Rectal smooth muscle tissue (tissue), 1 donor: ENCODE measurements around the gene DISC1.

Source experiments
- H3K27ac ChIP-seq: one replicate; pipeline ENCODE4 v1.7.0; 2013; ENCODE audit warnings: low read depth, low read length, inconsistent platforms
- H3K27me3 ChIP-seq: one replicate; pipeline ENCODE4 v1.7.0; 2013; ENCODE audit warnings: low read length; ENCODE audit not compliant: control insufficient read depth, insufficient read depth
- H3K36me3 ChIP-seq: one replicate; pipeline ENCODE4 v1.7.0; 2013; ENCODE audit warnings: low read length; ENCODE audit not compliant: control insufficient read depth, insufficient read depth
- H3K4me1 ChIP-seq: one replicate; pipeline ENCODE4 v1.7.0; 2013; ENCODE audit warnings: low read length; ENCODE audit not compliant: control insufficient read depth, insufficient read depth
- H3K4me3 ChIP-seq: one replicate; pipeline ENCODE4 v1.7.0; 2013; ENCODE audit warnings: low read length
- H3K9ac ChIP-seq: one replicate; pipeline ENCODE4 v1.7.0; 2013; ENCODE audit warnings: low read length

The DISC1 gene

DNA sequence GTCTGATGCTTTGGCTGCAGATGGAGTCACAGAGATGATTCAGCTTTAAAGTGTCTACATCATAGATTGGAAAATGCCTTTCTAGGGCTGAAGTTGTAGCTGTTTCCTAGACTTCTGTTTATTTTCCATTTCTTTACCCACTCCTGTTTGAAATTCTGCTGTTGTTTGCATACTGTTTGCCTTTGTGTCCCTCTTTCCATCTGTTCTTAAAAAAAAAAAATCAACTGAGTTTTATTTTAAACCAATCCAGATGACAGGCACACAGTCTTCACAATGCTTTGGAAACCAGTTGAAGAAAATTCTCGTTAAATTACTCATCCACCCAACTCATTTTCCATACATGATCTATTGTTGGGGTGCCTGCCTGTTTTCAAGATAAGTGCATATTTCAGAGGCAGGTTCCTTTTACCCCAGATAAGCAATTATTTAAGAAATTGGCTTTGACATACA is 245.9 kb downstream of the DISC1 start:
- Histone ChIP-seq H3K4me3 (no peak overlapping the region), H3K27me3 (no peaks in the 10 kb centered on the region), H3K27ac (no peak overlapping the region), H3K4me1 (no peaks in the 10 kb centered on the region), H3K36me3 (no peaks in the 10 kb centered on the region), H3K9ac (no peak overlapping the region)

DNA sequence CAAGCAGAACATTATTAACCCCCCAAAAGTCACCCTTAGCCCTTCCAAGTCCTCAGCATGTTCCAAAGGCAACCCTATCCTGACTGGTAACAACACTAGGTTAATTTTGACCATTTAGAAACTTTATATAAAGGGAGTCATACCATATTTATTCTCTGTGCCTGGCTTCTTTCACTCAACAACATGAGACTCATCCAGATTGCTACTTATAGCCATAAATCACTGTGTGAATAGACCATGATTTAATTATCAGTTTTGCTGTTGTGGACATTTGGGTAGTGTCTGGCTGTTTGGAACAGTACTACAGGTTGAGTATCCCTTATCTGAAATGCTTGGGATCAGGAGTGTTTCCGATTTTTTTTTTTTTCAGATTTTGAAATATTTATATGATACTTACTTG is 252.1 kb downstream of the DISC1 start:
- H3K4me1 ChIP-seq: no peaks in the 10 kb centered on the region
- no peaks in the 10 kb centered on the region for H3K27me3 ChIP-seq
- no peak overlapping the region for H3K27ac ChIP-seq
- H3K4me3 ChIP-seq: no peak overlapping the region
- no peak overlapping the region for H3K9ac ChIP-seq
- no peaks in the 10 kb centered on the region for H3K36me3 ChIP-seq

DNA sequence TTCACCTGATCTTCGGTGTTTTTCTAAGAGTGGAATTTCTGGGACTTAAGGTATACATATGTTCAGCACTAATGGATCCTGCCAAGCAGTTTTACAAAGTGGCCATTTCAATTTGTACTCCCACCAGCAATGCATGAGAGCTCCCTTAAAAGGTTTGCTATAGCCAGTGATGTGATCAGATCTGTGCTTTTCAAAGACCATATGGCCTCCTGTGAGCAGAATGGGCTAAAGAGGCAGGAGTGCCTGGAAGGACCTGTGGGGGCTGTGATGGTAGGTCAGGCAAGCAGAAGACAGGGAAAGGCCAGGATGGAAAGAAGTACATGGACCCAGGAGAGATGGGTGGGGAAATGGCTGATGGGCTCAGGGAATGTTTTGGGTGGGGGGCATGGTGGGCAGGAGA is 252.7 kb downstream of the DISC1 start:
- Histone ChIP-seq H3K27me3 (no peaks in the 10 kb centered on the region), H3K27ac (no peak overlapping the region), H3K4me1 (no peaks in the 10 kb centered on the region), H3K4me3 (no peak overlapping the region), H3K36me3 (no peaks in the 10 kb centered on the region), H3K9ac (no peak overlapping the region)

DNA sequence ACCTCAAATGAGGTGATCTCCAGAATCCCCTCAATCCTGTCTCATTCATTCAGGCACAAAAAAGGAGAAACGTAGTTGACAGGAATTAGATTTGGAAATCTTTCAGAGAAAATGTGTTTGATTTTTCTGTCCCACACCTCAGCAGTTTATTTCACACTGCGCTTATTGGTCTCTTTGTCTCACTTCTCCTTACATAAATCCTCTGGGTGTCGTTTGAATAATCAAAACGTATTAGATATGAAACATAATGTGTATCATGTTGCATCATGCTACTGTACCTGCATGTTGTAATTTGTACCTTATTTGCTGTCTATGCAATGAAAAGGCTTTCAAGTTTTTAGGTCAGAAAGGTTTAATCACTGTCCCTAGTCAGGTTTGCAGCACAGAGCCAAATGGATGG is 255.7 kb downstream of the DISC1 start:
- Histone ChIP-seq H3K9ac (no peak overlapping the region), H3K36me3 (no peaks in the 10 kb centered on the region), H3K27me3 (no peaks in the 10 kb centered on the region), H3K4me3 (no peak overlapping the region), H3K27ac (no peak overlapping the region), H3K4me1 (no peaks in the 10 kb centered on the region)

DNA sequence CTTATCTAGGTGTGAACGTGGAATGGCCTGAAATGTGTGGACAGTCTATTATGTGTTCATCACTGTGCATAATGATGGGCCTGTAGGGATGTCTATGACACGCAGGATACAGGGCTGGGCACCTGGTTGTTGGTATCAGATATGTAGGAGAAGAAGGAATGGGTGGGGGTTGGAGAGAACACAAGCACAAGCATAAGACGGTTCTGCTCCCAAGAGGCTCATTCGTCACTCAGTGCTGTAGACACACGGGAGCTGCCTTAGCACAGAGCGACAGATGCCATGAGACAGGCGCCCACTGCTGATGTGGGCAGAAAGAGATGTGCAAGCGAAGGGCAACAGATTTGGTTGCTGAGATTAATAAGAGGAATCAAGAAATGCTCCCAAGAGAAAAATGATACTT is 256.2 kb downstream of the DISC1 start:
- Histone ChIP-seq H3K36me3 (no peaks in the 10 kb centered on the region), H3K9ac (no peak overlapping the region), H3K4me3 (no peak overlapping the region), H3K27ac (no peak overlapping the region), H3K4me1 (no peaks in the 10 kb centered on the region), H3K27me3 (no peaks in the 10 kb centered on the region)

DNA sequence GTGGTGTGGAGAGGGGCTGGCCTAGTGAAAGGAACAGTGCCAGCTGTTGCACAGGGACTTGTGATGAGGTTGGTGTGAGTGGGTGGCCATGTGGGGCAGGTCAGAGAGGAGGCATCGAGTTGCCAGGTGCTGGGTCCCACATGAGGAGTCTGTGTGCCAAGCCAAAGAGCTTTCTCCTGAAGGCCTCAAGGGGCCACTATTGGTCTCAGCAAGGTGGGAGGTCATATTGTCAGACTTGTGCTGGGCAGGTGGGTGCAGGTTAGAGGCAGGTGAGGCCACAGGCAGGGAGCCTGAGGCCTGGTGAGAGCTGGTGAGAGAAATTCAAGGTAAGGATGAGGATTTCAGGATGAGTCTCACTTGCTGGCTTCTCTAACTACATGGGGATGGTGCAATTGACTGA is 256.8 kb downstream of the DISC1 start:
- Histone ChIP-seq H3K4me3 (no peak overlapping the region), H3K27ac (no peak overlapping the region), H3K27me3 (no peaks in the 10 kb centered on the region), H3K36me3 (no peaks in the 10 kb centered on the region), H3K4me1 (no peaks in the 10 kb centered on the region), H3K9ac (no peak overlapping the region)

DNA sequence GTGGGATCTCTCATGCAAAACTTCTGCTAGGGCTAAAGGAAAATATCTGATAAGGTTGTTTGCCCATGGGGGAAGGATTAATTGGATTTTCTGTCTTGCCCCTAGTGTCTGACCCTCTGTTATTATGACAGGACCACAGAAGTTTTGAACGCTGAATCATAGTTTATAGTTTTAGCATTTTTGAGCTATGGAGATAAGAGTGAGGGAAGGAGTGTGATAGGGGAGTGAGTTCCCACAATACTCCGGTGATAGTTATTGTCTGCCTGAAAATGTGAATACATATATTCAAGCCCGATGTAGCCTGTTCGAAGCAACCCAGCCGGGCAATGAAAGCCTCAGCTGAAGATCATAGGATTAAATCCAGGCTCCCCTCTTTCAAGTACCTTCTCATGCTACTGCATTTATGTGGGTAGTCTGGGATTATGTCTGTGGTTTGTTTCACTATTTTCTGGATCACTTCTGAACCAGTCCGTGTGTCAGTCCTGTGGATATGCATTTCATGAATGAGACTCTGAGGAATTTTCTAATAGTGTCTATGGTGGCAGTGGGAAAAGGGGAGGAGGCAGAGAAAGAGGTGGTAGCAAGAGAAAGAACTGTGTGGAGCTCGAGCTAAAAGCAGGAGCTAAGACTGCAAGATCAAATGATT is 258.7 kb downstream of the DISC1 start:
- Histone ChIP-seq H3K9ac (no peak overlapping the region), H3K27me3 (no peaks in the 10 kb centered on the region), H3K4me3 (no peak overlapping the region), H3K36me3 (no peaks in the 10 kb centered on the region), H3K27ac (no peak overlapping the region), H3K4me1 (no peaks in the 10 kb centered on the region)

DNA sequence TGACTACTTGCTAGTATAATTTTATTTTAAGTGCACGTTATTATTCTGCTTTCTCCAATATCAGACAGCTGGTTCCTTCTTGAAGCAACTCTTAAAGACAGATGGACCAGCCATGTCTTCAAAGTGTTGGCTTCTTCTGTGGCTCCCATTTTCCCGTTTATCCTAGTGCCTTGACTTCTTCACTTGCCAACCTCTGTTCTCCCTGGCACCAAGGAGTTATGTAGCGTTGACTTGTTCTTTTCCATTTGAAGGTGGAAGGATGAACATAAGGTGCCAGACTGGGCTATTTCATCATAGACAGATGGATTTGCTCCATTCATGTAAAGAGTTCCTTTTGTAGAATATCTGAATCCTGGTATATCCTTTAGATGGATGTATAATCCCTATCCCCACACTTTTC is 260.6 kb downstream of the DISC1 start:
- Histone ChIP-seq H3K4me3 (no peak overlapping the region), H3K4me1 (no peaks in the 10 kb centered on the region), H3K27ac (no peak overlapping the region)

DNA sequence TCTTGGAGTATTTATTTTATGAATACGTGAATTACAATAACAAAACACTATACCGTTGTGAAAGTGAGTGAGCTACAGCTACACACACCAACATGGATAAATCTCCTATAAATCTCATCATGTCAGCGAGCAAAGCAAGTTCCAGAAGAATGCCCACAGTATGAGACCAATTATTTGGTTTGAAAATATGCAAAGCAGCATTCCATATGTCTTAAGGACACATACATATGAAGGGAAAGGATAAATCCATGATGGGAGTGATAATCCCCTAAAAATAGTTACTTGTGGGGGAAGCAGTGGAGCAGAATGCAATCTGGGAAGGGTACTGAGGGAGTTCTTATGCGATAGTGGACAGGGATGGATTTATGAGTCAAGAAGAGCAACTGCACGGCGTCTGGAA is 261.3 kb downstream of the DISC1 start:
- H3K4me3 ChIP-seq: no peak overlapping the region
- H3K9ac ChIP-seq: no peak overlapping the region
- H3K27ac ChIP-seq: no peak overlapping the region
- H3K4me1 ChIP-seq: no peaks in the 10 kb centered on the region
- H3K36me3 ChIP-seq: no peaks in the 10 kb centered on the region
- H3K27me3 ChIP-seq: no peaks in the 10 kb centered on the region

More for the DNA sequence above, 260.6 kb downstream of the DISC1 start:
- Histone ChIP-seq H3K27me3 (no peaks in the 10 kb centered on the region), H3K9ac (no peak overlapping the region), H3K36me3 (no peaks in the 10 kb centered on the region)

DNA sequence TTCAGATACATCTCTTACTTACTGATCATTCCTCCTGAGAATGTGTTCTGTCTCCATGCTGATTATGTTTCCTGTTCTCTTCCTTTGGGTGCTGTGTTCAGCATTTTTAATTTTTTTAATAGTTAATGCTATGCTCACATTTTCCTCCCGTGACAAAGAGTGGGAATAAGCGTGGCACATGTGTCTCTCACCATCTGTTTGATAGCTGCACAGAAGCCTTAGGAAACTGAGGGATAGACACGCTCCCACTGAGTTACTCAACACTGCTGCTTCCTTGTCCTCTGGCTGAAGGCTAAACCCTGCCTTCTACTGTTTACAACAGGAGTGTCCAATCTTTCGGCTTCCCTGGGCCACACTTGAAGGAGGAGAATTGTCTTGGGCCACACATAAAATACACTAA is 264.2 kb downstream of the DISC1 start:
- no peak overlapping the region for H3K4me3 ChIP-seq
- no peak overlapping the region for H3K9ac ChIP-seq
- no peaks in the 10 kb centered on the region for H3K4me1 ChIP-seq
- no peak overlapping the region for H3K27ac ChIP-seq
- H3K27me3 ChIP-seq: no peaks in the 10 kb centered on the region
- no peaks in the 10 kb centered on the region for H3K36me3 ChIP-seq

DNA sequence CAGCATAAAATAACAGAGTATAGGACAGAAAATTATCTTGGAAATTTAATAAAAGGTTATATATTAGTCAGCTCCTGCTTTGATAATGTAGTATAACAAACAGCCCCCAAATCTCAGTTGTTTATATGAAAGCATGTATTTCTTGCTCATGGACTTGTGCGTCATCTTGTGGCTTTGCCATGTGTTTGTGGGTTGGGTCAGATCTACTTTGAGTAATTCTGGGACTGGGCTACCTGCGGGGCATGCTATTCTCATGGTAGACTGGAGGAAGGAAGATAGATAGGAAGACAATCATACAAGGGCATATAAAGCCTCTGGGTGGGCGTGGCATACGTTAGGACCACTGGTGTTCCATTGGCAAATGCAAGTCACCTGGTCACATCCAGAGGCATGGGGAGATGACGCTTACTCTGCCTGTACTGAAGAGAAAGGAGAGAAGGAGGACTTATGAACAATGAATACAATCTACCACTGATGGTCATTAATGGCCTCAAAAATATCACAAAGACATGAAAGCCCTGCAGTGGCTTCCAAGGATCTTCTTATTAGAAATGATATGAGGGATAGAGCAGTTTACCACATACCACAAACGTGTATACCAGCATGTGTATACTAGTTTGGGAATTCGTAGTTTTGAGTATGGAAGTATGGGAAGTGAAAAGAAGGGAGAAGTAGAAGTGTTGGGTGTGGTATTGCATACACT is 267.0 kb downstream of the DISC1 start:
- H3K4me3 ChIP-seq: no peak overlapping the region
- no peaks in the 10 kb centered on the region for H3K27me3 ChIP-seq
- H3K4me1 ChIP-seq: no peaks in the 10 kb centered on the region
- H3K36me3 ChIP-seq: no peaks in the 10 kb centered on the region
- no peak overlapping the region for H3K27ac ChIP-seq
- no peak overlapping the region for H3K9ac ChIP-seq

DNA sequence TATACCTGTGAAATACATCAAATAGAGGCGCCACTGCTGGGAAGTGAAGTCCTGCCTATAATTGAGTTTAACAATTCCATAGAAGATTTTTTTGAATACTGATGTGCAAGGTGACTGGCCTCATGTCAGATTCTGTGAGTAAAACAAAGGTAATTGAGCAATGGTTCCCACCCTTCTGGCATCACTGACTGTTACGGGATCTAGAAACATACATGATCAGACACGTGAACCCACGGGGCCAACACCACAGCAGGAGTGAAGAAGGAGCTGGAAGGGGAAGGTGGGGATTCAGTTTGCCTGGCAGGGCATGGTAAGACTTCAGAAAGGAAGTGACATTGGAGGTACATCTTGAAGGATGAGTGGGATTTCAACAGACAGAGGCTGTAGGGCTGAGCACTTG is 270.2 kb downstream of the DISC1 start:
- Histone ChIP-seq H3K4me1 (no peaks in the 10 kb centered on the region), H3K27me3 (no peaks in the 10 kb centered on the region), H3K9ac (no peak overlapping the region), H3K4me3 (no peak overlapping the region), H3K36me3 (no peaks in the 10 kb centered on the region), H3K27ac (no peak overlapping the region)

DNA sequence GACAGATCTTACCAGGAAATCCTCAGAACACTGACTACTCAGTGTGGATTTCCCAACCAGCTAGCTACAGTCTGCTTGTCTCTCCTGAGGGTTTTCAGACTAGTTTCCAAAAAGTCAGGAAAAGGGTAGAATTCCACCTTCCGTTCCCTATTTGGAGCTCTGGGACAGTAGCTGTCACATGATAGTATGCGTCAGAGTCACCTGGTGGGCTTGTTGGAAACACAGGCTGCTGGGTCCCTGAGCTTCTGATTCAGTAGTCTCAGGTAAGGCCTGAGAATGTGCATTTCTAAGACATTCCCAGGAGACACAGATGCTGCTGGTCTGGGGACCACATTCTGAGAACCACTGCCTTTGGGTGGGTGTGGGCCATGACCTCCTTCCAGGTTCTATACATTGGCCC is 272.5 kb downstream of the DISC1 start:
- no peak overlapping the region for H3K27ac ChIP-seq
- H3K9ac ChIP-seq: no peak overlapping the region
- H3K27me3 ChIP-seq: no peaks in the 10 kb centered on the region

More for the DNA sequence above, 272.5 kb downstream of the DISC1 start:
- no peak overlapping the region for H3K4me3 ChIP-seq
- H3K4me1 ChIP-seq: no peaks in the 10 kb centered on the region
- no peaks in the 10 kb centered on the region for H3K36me3 ChIP-seq
